Upper lobe of left lung (tissue), 6 donors: ENCODE measurements around the gene SRPK2. TPM values are rescaled to one million over a fixed set of nuclear protein-coding genes. Genes with fewer than 3 reads are reported as not detected.

Source experiments
- ATAC-seq, 2 donors: fragments of 200-7000 bp; cut with Tn5 transposase; one replicate each; pipeline ENCODE4 v1.9.1; 2022; ENCODE audit warnings: mild to moderate bottlenecking in 2 of 2, moderate library complexity in 2 of 2; ENCODE audit not compliant: low FRiP score in 2 of 2
- DNase-seq, 2 donors: peaks; one replicate each; pipeline ENCODE4 v3.0.0-alpha.2; 2019 to 2020
- H3K27ac ChIP-seq, 4 donors: fragments of 200-600 bp; sonication (generic); one replicate each; pipeline ENCODE4 v1.5.1; 2016 to 2019
- H3K27me3 ChIP-seq, 4 donors: fragments of 200-600 bp; sonication (generic); one replicate each; pipeline ENCODE4 v1.5.1; 2017 to 2019
- H3K36me3 ChIP-seq, 4 donors: fragments of 200-600 bp; sonication (generic); one replicate each; pipeline ENCODE4 v1.5.1; 2016 to 2019
- H3K4me1 ChIP-seq, 4 donors: fragments of 200-600 bp; sonication (generic); one replicate each; pipeline ENCODE4 v1.5.1; 2018 to 2019
- H3K4me3 ChIP-seq, 4 donors: fragments of 200-600 bp; sonication (generic); one replicate each; pipeline ENCODE4 v1.5.1; 2017 to 2019; ENCODE audit warnings: mild to moderate bottlenecking in 2 of 4, moderate library complexity in 1 of 4
- H3K9me3 ChIP-seq, 4 donors: fragments of 200-600 bp; sonication (generic); one replicate each; pipeline ENCODE4 v1.5.1; 2018 to 2019
- CTCF ChIP-seq, 6 experiments: fragments of 450-650 bp in 4 of 6; fragments of 200-600 bp in 2 of 6; sonication (generic) in 2 of 6; IDR thresholded peaks; one replicate each; pipeline ENCODE4 v1.5.1; 2016 to 2019; ENCODE audit warnings: antibody characterized with exemption in 6 of 6
- EP300 ChIP-seq, 4 donors: sonication (generic); formaldehyde crosslinking; IDR thresholded peaks; one replicate each; pipeline ENCODE4 v1.5.1; 2017; ENCODE audit warnings: antibody characterized with exemption in 4 of 4, control low read depth in 2 of 4
- POLR2A ChIP-seq, 4 donors: fragments of 450-650 bp; IDR thresholded peaks; one replicate each; pipeline ENCODE4 v1.5.1; 2016 to 2017; ENCODE audit warnings: antibody characterized with exemption in 4 of 4, mild to moderate bottlenecking in 2 of 4
- POLR2AphosphoS5 ChIP-seq, 2 donors: sonication (generic); formaldehyde crosslinking; IDR thresholded peaks; one replicate each; pipeline ENCODE4 v1.5.1; 2017; ENCODE audit warnings: antibody characterized with exemption in 2 of 2
- WGBS, 2 donors: methylation state at CpG; one replicate each; pipeline ENCODE4 v1.1.5; 2017 to 2018; 5-methylcytosine and 5-hydroxymethylcytosine counted together
- total RNA-seq, 6 donors: library from RNA; depleted of rRNA in 4 of 6; stranded (reverse); fragments of >200 nt in 4 of 6; gene quantifications; one replicate each; pipeline versions ENCODE4 v1.1.0 to v1.2.1, GENCODE V29; 2016 to 2021
- donor health status: DM: no; HTN: no; CAD: no; lungs with moderate emphysema.
- donor health status: DM: no; HTN: yes; CAD: no; lungs with severe emphysema.

The SRPK2 gene
- total RNA-seq, 6 donors from 2014 or later, result 29.6 to 55.6 (median 45.6) TPM

DNA sequence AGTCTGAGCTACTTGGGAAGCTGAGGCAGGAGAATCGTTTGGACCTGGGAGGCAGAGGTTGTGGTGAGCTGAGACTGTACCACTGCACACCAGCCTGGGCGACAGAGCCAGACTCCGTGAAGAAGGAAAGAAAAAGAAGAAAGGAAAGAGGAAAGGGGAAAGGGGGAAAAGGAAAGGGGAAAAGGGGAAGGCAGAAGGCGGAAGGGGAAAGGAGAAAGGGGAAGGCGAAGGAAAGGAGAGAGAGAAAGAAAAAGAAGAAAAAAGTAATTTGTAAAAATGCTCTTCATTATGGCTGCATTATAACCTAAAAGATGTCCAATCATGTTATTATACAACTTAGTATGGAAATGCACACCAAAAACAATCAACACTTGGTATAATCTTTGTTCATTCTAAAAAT lies 110.2 kb downstream of the SRPK2 start:
- peaks cover 0 to 4% (median 0%) of the 10 kb centered on the region in 4 donors for H3K36me3 ChIP-seq
- no peaks in the 10 kb centered on the region for H3K9me3 ChIP-seq
- H3K27me3 ChIP-seq, result no peaks in the 10 kb centered on the region
- no peak for DNase-seq
- 87 to 88% methylated on average over 5 of the region's 5 CpGs for whole genome bisulfite sequencing, 2 donors
- no peak for ATAC-seq
- H3K4me1 ChIP-seq, result no peaks in the 10 kb centered on the region
- TF ChIP-seq EP300 (IDR thresholded peaks at IDR 0.05), result no peak
- TF ChIP-seq POLR2AphosphoS5 (IDR thresholded peaks at IDR 0.05), result no peak
- no peak for TF ChIP-seq POLR2A (IDR thresholded peaks at IDR 0.05)
- no peak for TF ChIP-seq CTCF (IDR thresholded peaks at IDR 0.05)
- H3K27ac ChIP-seq, result no peak overlapping the region
- H3K4me3 ChIP-seq, result no peak overlapping the region

DNA sequence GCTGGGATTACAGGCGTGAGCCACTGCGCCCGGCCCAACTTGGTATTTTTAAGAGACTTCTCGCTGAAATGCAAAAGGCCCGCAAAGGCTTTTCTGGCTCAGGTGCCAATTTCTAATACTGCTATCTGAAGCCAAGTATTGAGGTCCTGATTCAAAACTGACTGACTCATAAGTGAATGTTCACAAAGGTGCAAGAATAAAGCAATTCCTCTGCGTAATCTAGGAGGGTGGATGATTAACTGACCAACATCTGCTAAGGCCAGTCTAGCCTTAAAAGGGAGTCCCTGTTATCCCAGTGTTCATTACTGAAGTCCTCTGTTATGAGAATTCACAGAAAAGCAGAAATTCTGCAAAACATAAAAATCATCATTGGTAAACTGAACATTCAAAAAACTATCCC lies 111.4 kb downstream of the SRPK2 start:
- no peaks in the 10 kb centered on the region for H3K27me3 ChIP-seq
- 95 to 99% methylated on average over 2 to 6 of the region's 6 CpGs for WGBS, 2 donors
- H3K4me1 ChIP-seq, result no peaks in the 10 kb centered on the region
- ATAC-seq (no peak), DNase-seq (no peak)
- H3K9me3 ChIP-seq, result no peaks in the 10 kb centered on the region
- H3K4me3 ChIP-seq, result no peak overlapping the region
- no peak for TF ChIP-seq EP300 (IDR thresholded peaks at IDR 0.05)
- no peak for TF ChIP-seq POLR2AphosphoS5 (IDR thresholded peaks at IDR 0.05)
- no peak for TF ChIP-seq CTCF (IDR thresholded peaks at IDR 0.05)
- no peak for TF ChIP-seq POLR2A (IDR thresholded peaks at IDR 0.05)
- H3K36me3 ChIP-seq, result peaks cover 0 to 4% (median 0%) of the 10 kb centered on the region in 4 donors
- H3K27ac ChIP-seq, result no peak overlapping the region

DNA sequence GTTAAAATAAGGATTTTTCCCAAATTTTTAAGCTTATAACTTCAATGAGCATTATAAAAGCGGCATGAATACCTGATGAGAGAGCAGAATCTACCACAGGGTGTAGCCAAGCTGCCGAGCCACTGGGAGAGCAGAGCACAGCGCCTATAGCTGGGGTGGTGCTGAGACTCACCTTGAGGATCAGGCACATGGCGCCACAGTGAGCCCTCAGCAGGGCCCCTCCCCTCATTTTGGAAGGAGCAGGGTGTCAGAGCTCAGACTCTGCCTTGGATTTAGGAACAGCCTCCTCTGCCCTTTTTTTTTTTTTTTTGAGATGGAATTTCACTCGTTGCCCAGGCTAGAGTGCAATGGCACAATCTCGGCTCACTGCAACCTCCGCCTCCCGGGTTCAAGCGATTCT lies 118.6 kb downstream of the SRPK2 start:
- peaks cover 19 to 30% (median 28%) of the 10 kb centered on the region in 4 donors for H3K4me1 ChIP-seq
- no peaks in the 10 kb centered on the region for H3K36me3 ChIP-seq
- WGBS, 2 donors, result 93% methylated on average over 9 of the region's 9 CpGs
- no peak for TF ChIP-seq POLR2A (IDR thresholded peaks at IDR 0.05)
- no peak for DNase-seq
- H3K4me3 ChIP-seq, result no peak overlapping the region
- H3K27ac ChIP-seq, result peak overlapping the region in 1 of 4 donors; percentile 79
- no peak for ATAC-seq
- H3K9me3 ChIP-seq, result no peaks in the 10 kb centered on the region
- no peaks in the 10 kb centered on the region for H3K27me3 ChIP-seq

DNA sequence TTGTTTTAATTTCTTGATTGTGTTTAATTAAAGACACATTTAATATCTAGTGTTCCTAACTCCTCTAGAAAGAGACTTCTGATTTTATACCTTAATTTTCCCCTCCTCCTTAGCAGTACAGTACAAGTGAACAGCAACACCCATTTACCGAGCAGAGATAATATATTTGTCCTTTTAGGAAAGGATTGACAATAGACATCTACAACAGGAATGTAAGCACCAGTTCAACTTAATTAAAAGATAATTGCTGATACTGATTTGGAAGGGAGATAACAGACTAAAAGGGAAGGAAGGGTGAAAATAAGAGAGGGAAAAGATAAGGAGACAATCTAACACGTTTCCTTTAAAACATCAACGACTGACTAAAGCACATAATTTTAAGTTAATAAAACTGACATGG lies 119.3 kb downstream of the SRPK2 start:
- no peak for DNase-seq
- peak overlapping the region; percentile 5 to 50 (median 42) for H3K4me3 ChIP-seq
- H3K36me3 ChIP-seq, result no peaks in the 10 kb centered on the region
- H3K4me1 ChIP-seq, result peaks cover 19 to 30% (median 28%) of the 10 kb centered on the region in 4 donors
- H3K27ac ChIP-seq, result peak overlapping the region; percentile 54 to 82 (median 72)
- TF ChIP-seq POLR2A (IDR thresholded peaks at IDR 0.05), result no peak
- TF ChIP-seq CTCF (IDR thresholded peaks at IDR 0.05), result no peak
- no peak for TF ChIP-seq EP300 (IDR thresholded peaks at IDR 0.05)
- no peak for TF ChIP-seq POLR2AphosphoS5 (IDR thresholded peaks at IDR 0.05)
- WGBS, 2 donors, result 0 to 1% methylated on average over 3 of the region's 3 CpGs
- peak in 1 of 2 donors; percentile 59 for ATAC-seq
- H3K9me3 ChIP-seq, result no peaks in the 10 kb centered on the region
- no peaks in the 10 kb centered on the region for H3K27me3 ChIP-seq

DNA sequence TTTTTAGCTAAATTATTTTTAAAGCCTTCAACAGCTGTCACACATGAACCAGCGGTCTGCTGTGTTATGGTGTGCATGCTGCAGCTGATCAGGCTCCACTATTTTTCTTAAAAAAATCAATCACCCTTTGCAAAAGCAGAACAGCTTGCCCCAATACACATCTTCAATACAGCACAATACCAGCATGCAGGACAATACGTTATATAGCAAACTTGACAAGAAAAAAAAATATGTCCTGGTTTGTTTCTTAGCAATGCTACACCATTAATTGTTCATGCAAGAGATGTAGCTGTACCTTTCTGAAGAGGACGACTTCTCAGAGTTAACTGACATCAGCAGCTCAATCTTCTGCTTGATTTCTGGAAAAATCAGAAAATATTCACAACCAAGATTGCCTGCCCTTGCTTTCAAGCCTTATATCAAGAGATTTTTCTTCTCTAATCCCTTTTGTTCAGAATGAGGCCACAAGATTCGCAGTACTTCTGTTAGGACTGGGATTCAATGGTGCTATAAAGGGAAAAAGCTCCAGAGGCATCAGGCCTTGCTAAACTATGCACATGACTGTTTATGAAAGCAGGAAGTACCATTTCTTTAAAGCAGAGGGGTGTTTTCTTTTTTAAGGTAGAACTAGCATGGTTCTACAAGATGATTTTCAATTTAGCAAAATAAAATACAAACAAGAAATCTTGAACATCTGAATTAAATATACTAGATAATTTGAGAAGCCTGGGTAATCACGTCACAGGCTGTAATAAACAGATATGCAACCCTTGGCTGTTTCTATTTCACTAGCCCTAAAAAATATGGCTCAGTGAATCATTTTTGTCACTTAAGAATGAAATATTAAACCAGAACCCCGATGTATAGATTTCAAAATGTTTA lies 120.0 kb downstream of the SRPK2 start:
- H3K36me3 ChIP-seq, result no peaks in the 10 kb centered on the region
- no peaks in the 10 kb centered on the region for H3K27me3 ChIP-seq
- 5 to 7% methylated on average over 6 of the region's 6 CpGs for WGBS, 2 donors
- H3K4me3 ChIP-seq, result peak overlapping the region; percentile 16 to 50 (median 42)
- ATAC-seq (peak; percentile 85 to 92), DNase-seq (no peak)
- no peaks in the 10 kb centered on the region for H3K9me3 ChIP-seq
- H3K27ac ChIP-seq, result peak overlapping the region; percentile 54 to 82 (median 72)
- H3K4me1 ChIP-seq, result peaks cover 19 to 30% (median 28%) of the 10 kb centered on the region in 4 donors
- TF ChIP-seq EP300 (IDR thresholded peaks at IDR 0.05) (no peak), POLR2A (IDR thresholded peaks at IDR 0.05) (peak in 2 of 4 donors; percentile 19 to 38)
